Activated T-helper 9 cell treated with anti-CD3 and anti-CD28 coated beads, Interleukin-2, amount 50 U/mL, for 16 hours (primary cell): ENCODE data around the gene C1QL4.
"Not testable (repeated sequence)": the region's sequence is repeated elsewhere in the genome, so short reads cannot be mapped to it uniquely, and the experiment has no call there.

ENCODE experiments used
- DNase-seq: peaks from one replicate; pipeline ENCODE4 v3.0.0-alpha.2; 2020; ENCODE audit warnings: low read depth

C1QL4 gene

DNA sequence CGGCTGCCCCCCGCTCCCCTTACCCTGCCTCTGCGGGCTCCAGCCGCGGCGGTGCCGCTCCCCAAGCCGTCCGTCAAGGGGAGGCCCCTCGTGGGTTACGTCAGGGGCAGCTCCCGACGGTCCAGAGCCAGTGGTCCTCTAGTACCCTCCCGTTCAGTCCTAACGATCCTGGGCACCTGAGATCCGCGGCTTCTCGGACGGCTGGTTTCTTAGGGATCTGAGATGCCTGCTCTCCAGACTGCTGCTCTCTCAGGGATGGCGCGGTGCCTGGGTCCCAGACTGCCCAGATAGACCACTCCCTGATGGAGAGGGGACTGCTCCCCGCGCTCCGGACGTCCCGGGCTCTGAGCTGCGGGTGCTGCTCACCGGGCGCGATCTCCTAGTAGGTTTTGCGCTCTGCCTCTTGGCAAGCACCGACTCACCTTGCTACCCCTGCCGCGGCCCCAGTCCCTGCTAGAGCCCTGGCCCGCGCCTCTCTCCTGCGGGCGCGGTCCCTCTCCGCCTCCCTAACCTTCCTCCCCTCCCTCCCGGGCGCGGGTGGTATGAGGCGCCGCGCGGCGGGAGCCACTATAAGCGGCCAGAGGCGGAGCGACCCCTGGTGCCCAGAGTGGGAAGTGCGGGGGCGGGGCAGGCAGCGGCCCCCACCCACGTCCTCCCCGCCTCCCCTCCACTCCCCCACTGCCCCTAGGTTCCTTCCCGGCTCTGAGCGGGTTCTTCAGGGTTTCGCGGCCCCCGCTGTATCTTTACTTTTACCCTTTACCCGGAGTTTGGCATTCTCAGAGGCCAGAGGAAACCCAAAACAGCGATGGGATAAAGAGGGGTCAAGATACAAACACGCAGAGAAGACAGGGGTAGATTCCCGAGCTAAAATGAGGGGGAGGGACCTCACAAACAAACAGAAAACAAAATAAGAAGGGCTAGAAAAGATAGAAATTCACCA, at the start of gene C1QL4:
TSS of gene C1QL4 (minus strand) at position 544 of the 940 bp plus-strand sequence. CDS start 711 bp downstream, outside the sequence.
- peak; percentile 82 for DNase-seq

DNA sequence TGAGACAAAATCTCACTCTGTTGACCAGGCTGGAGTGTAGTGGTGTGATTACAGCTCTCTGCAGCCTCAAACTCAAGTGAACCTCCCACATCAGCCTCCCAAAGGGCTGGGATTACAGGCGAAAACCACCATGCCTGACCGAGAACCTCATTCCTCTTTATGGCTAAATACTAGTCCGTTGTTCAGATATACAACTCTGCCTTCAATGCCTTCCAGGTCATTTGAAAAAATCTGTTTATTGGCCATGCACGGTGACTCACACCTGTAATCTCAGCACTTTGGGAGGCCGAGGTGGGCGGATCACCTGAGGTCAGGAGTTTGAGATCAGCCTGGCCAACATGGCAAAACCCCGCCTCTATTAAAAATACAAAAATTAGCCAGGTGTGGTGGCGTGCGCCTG, 43.2 kb upstream of the C1QL4 start:
- not testable (repeated sequence) for DNase-seq

DNA sequence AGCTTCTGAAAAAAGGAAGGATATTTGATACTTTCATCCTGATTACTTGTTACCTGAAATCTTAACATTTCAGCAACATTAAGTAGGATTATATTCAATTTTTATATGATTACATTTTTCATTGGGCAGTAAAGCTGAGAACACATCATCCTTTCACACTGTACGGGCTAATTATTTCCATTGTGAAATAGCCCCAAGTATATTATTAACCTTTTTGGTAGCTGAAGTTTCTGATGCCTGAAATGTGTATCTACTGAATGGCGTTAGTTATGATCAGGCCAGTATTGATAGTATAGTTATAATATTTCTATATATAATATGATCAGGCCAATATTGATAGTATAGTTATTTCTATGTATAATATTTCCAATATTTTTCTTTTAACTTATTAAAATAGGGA, 40.4 kb upstream of the C1QL4 start:
- no peak for DNase-seq

DNA sequence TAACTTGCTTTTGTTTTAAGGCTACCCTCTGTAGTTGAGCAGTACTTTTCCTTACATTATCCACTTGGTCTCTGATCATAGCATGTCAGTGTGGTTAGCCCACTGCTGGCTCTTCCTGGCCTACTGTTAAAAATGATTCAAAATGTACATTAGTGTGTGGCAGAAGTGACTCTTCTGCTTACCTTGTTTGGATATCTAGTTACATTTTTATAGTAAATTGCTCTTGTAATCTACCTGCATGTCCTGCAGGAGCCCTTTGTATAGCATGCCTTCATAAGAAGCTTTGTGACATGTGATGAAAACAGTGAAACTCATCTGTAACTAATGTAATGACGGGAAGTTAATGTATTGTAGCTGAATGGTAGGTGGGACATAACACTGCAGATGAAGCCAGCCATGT, 38.4 kb upstream of the C1QL4 start:
- DNase-seq = no peak

DNA sequence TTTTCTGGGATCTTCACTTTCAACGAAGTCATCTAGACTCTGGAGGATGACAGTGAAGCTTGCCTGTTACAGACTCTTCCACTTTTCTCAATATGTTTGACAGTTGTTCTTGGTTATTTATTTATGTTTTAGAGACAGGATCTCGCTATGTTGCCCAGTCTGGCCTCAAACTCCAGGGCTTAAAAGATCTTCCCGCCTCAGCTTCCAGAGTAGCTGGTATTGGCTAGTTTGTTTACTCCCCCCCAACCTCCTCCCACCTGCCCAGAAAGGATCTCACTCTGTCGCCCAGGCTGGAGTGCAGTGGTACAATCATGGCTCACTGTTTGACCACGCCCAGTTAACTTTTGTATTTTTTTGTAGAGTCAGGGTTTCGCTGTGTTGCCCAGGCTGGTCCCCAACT, 33.6 kb upstream of the C1QL4 start:
- DNase-seq = no peak

DNA sequence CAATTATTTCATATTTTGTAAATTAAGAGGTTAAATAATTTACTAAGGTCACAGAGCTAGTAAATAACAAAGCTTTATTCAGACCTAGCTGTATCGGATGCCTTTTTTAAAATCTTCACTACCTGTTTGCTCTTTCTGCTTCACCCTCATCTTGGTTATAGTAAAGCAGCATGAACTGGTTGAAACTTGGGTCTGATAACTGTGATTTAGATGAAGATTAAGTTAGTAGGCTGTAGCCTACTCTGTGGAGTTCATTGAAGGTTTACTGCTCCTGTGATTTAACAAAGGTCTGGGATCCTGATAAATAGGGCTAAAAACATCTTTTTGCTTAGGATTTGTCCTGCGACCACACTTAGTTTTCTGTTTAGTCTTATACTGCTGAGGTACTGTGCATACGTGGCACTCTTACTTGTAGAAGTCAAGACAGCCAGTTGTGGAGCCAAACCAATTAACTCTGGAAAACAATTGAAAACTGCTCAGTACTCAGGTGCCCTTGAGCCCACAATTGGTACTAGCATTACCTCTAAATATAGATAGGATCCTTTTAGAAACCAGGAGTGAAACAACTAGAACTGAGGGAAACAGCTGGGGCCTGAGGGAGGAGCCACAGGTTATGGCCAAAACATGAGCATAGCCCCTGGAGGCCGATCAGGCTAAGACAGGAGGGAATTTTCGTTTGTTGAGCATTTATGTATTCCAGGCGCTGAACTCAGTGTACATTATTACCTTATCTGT, 32.6 kb upstream of the C1QL4 start:
- no peak for DNase-seq

DNA sequence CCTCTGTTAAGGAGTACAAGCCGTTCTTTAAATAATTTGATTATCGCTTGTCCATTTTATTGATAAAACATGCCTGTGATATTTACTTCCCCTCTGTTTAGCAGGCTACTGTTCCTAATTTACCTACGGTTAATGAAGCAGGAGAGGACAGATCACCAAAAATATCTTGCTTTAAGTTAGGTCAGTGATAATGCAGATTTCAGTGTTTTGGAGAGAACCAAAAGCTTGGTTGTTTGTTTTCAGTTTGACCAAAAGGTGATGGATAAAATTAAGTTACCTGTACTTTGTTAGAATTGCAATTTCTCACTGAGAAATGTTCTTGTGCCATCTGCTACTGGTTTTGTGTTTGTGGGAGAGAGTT, 31.2 kb upstream of the C1QL4 start:
- no peak for DNase-seq

DNA sequence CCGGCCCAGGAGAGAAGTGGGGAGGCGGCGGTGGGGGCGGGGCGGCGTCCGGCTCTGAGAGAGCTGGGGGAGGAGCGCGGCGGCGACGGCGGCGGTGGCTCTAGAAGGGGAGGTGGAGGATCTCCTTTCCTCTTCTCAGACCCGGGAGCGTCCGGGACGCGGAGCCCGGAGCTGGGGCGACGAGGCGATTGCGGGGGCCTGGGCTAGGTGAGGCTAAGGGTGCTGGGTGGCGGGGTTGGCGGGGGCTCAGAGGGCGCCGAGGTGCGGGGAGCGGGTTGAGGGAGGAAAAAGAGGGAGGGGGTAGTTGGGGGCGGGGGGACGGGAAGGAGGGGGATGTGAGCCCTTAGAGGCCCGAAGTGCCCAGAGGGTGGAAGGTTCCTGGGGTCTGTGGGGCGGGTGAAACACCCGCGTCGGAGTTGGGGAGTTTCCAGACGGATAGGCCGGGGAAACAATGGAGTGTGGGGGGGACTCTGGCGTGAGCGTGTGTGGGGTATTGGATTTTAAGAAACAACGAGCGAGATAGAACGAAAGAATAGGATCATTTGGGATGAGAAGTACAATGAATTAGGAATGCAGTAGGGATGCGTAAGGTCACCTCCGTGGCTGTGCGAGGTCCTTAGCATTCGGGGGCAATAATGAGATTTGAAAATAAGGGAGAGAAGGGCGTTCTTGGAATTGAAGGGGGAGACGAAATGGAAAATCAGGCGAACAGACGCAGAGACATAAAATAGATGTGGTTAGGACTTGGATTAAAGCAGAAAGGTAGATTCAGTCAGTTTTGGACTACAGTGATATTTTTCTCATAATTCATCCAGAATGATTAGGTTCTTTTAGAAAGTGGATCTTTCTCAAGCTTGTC, 30.6 kb upstream of the C1QL4 start, which contains the start of gene SPATS2:
TSS of gene SPATS2 (plus strand) at position 82 of the 859 bp plus-strand sequence. CDS start 93,551 bp downstream, outside the sequence.
- DNase-seq = no peak

DNA sequence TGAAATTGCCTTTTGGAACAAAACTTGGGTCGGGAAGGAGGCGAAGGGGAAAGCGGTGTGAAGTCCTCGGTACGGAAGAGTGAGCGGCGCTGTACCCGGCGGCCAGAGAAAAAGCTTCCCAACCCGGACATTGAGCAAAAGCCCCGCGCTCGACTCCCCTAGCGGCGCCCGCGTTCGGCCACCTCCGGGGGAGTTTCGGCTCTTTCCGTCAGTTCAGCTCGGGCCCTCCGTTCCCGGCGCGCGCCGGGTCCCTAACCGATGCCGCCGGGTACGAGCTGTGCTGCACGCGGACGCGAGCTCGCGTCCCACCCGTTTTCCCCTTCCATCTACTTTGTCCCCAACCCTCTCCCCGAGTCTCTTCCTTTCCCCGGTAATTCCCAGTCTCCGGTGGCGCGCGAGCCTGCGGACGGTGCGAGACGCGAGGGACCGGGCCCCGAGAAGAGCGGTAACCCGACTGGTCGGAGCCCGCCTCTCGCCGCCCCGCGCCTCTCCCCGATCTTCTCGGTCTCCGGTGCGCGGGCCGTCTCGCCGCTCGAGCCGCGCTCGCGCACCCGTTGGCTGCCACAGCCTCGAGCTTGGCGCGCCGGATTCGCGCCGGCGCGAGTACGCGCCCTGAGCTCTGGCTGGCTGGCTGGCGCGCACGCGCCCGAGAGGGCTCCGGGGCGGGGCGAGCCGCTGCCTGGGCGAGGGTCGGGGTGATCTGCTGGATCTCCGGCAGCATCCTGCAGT, 29.8 kb upstream of the C1QL4 start:
- DNase-seq = peak; percentile 76

DNA sequence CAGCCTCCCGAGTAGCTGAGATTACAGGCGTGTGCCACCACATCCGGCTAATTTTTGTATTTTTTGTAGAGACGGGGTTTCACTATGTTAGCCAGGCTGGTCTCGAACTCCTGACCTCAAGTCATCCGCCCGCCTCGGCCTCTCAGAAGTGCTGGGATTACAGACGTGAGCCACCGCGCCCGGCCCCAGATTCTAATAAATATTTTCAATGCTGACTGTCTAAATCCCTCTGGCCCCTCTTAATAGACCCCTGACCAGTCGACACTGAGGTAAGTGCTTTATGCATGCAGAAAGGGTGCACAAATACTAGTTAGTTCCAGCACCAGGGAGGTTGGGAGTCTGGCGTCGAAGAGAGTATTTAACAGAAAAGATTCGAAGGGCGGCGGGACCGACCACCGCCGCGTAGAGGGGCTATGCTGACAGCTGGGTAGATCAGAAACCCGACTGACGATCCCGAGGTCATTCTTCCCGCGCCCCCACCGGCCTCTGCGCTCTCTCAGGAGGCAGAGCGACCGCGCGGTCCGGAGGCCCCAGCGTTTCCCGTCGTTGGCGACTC, 29.2 kb upstream of the C1QL4 start:
- no peak for DNase-seq

DNA sequence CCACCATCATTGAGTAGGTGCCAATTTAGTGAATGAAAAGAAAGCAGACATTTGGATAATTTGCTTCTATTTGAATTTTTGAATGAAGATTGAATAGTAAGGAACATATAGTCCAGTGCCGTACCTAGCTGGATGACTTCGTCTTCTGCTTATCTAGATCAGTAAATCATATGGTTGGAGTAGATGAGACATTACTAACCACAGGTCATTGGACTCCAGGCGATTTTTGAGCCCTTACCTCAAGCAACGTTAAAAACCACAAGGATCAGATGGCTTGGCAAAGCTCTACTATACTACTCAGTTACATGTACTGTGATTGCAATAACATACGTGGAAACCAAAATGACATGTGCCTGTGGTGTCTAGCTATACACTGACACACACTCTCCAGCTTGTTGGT, 28.6 kb upstream of the C1QL4 start:
- DNase-seq = no peak

DNA sequence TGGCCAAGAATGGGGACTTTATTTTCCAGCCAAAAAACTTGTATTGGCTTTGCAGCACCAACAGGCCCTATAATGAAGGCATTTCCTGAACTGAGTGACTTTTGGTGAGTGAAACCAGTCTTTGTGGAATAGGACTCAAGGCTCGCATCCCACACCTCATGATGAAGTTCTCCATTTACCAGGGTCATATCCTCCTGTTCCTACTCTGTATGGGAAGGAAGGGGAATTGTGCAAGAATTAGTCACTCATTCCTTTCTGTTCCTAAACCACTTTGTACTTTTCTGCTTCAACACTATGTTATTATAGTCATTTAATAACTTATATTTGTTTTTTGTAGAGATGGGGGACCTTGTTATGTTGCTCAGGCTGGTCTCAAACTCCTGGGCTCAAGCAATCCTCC, 28.0 kb upstream of the C1QL4 start:
- DNase-seq = no peak

DNA sequence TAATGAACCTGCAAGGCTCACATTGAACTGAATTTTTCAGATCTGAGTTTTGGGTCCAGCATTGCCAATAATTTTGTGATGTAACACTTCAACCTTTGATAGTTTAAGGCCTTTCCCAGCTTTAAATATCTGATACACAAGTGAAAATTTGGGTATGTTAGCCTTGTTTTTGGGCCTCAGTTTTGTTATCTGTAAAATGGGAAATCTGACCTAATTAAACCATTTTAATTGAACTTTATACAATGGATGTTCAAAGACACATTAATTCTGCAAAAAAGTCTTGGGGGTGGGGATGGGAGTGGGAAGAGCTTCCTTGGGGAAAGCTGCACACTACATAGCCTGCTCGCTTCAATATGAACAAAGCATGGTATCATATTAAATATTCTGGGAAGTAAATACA, 25.1 kb upstream of the C1QL4 start:
- DNase-seq = no peak

DNA sequence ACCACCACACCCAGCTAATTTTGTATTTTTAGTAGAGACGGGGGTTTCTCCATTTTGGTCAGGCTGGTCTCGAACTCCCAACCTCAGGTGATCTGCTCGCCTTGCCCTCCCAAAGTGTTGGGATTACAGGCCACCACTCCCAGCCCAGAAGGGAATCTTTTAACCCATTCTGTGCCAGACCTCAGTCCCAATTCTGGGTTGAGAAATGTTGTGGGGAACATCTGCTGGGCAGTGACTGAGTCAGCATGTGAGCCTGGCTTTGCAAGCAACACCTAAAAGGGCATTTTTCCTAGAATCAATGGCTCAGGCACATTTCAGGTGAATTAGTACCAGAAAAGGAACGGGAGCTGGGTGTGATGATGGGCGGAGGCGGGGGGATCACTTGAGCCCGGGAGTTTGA, 22.7 kb upstream of the C1QL4 start:
- DNase-seq = no peak

DNA sequence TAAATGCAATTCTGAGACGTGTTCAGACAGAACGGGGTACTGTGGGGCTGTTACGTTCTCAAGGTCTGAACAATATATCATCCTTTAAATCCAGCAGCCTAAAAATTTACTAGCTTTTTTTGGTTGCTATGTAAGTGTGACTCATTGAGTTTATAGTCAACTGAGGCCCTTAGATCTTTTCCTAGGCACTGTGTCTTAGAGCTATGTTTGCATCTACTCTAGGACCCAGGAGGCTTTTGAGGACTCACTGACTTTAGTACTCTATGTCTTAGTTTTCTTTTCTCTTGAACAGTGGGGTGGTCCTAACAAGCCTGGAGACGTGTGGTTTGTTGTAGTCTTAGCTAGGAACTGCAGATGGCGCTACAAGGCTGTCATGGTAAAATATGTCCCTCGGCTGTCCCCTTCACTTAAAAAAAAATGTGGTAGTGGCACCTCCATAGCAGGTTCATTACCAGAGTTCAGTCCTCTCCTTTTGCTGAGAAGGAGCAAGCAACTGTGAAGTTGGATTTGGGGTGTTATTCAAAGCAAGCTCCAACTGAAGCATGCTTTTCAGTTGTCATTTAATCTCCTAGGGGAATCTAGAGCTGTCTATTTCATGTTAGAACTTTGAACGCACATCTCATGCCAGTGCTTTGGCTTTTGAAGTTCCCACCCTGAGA, 21.6 kb upstream of the C1QL4 start:
- no peak for DNase-seq

DNA sequence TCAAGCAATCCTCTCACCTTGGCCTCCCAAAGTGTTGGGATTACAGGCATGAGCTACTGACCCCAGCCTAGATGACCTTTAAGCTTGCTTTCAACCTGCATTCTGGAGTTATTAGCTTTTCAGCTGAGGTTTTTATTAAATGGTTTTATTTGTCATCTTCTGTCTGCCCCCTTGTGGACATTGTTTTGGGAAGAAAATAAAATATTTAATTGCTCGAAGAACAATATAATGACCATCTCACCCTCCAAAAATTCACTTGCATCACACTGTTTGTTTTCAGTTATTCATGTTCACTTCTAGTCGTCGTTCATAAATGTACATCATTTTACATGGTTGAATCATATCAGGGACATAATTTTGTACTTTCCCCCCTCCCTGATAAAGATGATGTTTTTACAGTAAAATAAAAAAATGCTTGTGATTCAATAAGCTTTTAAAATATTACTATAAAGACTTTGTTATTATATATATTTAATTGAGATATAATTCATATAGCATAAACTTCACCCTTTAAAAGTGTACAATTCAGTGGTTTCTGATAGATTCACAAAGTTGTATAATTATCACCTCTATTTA, 20.2 kb upstream of the C1QL4 start:
- no peak for DNase-seq

DNA sequence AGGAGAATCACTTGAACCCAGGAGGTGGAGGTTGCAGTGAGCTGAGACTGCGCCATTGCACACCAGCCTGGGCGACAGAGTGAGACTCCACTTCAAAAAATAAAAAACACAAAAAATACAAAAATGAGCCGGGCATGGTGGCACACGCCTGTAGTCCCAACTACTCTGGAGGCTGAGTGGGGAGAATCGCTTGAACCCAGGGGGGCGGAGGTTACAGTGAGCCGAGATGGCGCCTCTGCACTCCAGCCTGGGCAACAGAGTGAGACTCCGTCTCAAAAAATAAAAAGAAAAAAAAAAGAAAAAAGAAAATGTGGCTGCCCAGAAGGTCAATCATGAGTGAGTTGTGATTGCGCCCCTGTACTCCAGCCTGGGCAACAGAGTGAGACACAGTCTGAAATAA, 18.9 kb upstream of the C1QL4 start:
- DNase-seq = no peak

DNA sequence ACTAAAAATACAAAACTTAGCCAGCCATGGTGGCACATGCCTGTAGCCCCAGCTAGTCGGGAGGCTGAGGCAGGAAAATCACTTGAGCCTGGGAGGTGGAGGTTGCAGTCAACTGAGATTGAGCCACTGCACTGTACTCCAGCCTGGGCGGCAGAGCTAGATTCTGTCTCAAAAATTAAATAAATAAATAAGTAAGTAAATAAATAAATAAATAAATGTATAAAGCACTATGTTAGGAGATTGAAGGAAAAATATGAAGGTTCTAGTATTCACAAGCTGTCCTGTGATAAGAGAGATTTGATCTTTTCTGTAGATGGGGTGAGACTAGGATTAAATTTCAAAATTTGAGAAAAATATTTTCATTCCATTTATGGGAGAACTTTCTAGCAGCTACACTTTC, 15.4 kb upstream of the C1QL4 start:
- no peak for DNase-seq

DNA sequence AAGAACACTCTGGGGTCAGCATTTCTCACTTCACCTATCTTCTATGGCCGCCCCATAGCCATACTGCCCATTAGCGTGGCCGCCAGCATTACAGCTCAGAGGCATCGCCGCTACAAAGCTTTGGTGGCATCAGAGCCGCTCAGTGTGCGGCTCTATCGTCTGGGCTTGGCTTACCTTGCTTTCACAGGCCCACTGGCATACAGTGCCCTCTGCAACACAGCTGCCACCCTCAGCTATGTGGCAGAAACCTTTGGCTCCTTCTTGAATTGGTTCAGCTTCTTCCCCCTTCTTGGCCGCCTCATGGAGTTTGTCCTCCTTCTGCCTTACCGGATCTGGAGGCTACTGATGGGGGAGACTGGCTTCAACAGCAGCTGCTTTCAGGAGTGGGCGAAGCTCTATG, 12.3 kb upstream of the C1QL4 start:
- no peak for DNase-seq

DNA sequence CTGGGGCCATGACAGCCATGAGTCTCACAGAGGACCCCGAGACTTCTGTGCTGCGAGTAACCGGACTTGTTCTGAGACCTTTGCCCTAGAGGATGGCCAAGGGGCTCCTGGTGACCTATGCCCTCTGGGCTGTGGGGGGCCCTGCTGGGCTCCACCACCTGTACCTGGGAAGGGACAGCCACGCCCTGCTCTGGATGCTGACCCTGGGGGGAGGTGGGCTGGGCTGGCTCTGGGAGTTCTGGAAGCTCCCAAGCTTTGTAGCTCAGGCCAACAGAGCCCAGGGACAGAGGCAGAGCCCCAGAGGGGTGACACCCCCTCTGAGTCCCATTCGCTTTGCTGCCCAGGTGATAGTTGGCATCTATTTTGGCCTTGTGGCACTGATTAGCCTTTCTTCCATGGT, 11.8 kb upstream of the C1QL4 start:
- DNase-seq = no peak
